ENCODE measurements around the gene LRRC52.
"Not testable (repeated sequence)": the region's sequence is repeated elsewhere in the genome, so short reads cannot be mapped to it uniquely, and the experiment has no call there.

Gene LRRC52

DNA sequence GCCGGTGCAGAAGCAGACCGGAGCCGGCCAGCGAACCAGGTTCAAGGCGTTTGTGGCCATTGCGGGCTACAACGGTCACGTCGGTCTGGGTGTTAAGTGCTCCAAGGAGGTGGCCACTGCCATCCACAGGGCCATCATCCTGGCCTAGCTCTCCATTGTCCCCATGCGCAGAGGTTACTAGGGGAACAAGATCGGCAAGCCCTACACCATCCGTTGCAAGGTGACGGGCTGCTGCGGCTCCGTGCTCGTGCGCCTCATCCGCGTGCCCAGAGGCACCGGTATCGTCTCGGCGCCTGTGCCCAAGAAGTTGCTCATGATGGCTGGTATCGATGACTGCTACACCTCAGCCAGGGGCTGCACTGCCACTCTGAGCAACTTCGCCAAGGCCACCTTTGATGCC is 38.1 kb downstream of the LRRC52 start:
- no peak overlapping the region for H3K4me3 ChIP-seq (ENCODE audit: low read depth, low read length)
- TF ChIP-seq, protein P1, sequence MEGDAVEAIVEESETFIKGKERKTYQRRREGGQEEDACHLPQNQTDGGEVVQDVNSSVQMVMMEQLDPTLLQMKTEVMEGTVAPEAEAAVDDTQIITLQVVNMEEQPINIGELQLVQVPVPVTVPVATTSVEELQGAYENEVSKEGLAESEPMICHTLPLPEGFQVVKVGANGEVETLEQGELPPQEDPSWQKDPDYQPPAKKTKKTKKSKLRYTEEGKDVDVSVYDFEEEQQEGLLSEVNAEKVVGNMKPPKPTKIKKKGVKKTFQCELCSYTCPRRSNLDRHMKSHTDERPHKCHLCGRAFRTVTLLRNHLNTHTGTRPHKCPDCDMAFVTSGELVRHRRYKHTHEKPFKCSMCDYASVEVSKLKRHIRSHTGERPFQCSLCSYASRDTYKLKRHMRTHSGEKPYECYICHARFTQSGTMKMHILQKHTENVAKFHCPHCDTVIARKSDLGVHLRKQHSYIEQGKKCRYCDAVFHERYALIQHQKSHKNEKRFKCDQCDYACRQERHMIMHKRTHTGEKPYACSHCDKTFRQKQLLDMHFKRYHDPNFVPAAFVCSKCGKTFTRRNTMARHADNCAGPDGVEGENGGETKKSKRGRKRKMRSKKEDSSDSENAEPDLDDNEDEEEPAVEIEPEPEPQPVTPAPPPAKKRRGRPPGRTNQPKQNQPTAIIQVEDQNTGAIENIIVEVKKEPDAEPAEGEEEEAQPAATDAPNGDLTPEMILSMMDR (IDR thresholded peaks at IDR 0.05; ENCODE audit: borderline replicate concordance, insufficient read depth, low read depth, low read length): no peak

DNA sequence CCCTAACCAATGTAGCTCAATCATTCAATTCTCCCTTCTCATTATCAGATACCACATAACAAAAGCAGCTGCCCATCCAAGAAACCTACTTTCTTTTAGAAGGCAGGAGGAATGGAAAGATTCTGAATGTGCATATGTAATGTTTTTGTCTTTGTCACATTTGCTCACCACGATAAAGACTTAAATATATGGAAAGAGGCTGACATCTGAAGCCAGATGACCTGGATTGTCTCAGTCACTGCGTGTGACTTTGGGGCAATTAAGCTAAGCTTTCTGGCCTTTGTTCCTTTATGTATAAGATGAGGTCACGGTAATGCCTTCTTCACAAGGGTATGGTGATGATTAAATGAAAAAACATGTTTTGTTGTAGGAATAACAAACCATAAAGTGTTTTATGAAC is 42.6 kb downstream of the LRRC52 start:
- TF ChIP-seq, protein P1 (IDR thresholded peaks at IDR 0.05; ENCODE audit: borderline replicate concordance, insufficient read depth, low read depth, low read length): no peak
- no peak overlapping the region for H3K4me3 ChIP-seq (ENCODE audit: low read depth, low read length)

DNA sequence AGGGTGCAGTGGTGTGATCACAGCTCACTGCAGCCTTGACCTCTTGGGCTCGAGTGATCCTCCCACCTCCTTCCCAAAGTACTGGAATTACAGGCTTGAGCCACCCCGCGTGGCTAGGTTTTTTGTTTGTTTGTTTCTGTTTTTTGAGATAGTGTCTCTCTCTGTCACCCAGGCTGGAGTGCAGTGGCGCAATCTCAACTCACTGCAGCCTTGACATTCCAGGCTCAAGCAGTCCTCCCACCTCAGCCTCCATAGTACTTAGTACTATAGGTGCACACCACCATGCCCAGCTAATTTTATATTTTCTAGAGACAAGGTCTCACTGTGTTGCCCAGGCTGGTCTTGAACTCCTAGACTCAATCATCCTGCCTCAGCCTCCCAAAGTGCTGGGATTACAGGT is 47.6 kb downstream of the LRRC52 start:
- H3K4me3 ChIP-seq (ENCODE audit: low read depth, low read length): not testable (repeated sequence)

DNA sequence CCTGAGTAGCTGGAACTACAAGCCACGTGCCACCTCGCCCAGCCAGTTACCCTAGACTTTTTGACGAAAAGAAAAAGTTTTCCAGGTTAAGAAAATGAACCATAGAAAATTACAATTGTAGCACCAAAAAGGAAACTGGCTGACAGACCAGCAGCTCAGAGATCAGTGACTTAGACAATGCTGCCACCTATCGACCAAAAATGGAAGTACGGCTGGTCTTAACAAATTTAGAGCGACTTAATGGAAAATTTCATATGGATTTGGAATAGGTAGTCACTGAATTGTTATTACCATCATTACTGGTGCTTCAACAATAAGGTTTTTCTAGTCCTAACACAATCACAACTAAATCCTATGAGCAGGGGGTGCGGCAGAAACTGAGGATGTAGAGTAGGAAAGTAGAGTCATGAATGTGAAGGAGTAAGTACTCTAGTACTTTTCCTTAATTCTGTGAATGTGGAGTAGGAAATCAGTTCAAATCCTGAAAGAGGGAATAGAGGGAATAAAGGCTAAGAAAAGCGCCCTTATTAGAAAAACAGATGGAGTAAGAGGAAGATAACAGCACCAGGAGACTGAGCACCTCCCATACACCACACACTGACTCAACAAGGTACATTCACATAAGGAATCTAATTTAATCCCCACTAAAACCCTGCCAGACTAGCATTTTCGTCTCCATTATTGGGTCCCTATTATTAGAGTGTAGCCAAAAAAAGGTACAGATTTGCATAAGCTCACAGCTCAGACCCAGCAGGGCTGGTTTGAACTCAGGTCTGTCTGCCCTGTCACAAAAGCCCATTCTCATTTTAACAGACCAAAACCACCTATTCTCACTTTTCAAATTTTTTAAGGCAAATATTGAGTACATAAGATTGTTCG is 49.4 kb downstream of the LRRC52 start:
- TF ChIP-seq, protein P1 (IDR thresholded peaks at IDR 0.05; ENCODE audit: borderline replicate concordance, insufficient read depth, low read depth, low read length): peak; percentile 60; the same call in 1 of the 2 replicates
- no peak overlapping the region for H3K4me3 ChIP-seq (ENCODE audit: low read depth, low read length)

DNA sequence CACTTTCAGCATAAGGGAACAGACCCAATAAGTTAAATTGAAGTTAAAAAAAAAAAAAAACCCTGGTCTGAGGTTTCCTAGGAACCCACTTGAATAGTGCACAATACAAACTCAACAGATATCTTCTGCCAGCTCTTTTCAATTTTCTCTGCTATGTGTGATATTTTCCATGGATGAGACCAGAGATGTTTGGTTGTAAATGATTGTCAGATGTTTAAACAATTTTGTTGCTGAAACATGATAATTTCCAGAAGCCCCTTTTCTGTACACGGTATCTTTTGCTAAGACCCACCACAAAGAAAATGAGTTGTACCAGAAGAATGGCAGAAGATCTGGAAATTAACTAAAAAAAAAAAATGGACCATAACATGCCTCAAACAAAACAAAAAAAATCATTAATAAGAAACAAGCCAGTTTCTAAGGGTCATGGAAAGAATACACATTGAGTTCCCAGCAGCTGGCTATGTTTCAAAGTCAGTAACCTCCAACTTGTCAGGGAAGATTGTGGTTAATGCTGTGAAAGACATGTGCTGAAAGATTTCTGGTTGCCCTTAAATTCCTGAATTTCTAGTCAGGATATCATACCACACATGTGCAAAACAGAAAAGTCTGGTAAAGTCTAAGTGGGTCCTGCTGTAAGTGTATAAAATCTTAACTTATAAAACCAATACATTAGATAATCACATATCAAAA is 51.6 kb downstream of the LRRC52 start:
- TF ChIP-seq, protein P1 (IDR thresholded peaks at IDR 0.05; ENCODE audit: borderline replicate concordance, insufficient read depth, low read depth, low read length): no peak

DNA sequence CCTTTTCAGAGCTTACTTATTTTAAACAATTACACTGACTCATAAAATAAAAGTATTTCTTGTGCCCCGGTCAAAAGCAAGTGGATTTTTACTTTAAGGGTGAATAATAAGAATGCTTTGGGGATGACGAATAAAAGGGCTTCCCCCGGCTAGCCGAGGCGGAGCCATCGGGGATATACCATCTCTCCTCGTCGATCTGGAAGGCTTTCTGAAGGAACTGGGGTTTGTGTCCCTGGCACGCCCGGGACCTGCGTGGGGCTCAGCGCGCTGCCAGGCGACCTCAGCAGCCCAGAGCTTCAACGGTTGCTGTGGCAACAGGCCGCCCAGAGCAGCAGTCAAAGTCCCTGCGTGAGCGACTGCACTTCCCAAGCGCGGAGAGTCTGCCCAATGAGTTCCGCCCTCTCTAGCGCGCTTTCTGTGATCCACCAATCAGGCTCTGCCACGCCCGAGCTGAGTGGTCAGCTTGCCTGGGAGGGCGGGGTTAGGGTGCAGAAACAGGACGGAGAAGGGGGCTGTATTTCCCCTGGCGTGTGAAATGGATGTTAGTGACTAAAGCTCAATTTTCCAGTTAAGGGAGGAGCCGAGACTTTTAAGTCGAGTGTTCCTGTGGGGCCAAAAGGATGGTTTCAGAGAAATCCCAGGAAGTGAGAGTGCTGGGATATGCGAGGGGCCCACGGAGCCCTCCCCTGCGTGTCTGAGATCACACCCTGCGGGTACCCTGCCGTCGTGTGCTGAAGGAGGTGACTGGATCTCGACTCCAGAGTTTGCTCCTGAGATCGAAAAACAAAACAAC is 54.3 kb downstream of the LRRC52 start:
- TF ChIP-seq, protein P1 (IDR thresholded peaks at IDR 0.05; ENCODE audit: borderline replicate concordance, insufficient read depth, low read depth, low read length): no peak
- H3K4me3 ChIP-seq (ENCODE audit: low read depth, low read length): peak overlapping the region; percentile 78

More for the DNA sequence above, 51.6 kb downstream of the LRRC52 start:
- no peak overlapping the region for H3K4me3 ChIP-seq (ENCODE audit: low read depth, low read length)

DNA sequence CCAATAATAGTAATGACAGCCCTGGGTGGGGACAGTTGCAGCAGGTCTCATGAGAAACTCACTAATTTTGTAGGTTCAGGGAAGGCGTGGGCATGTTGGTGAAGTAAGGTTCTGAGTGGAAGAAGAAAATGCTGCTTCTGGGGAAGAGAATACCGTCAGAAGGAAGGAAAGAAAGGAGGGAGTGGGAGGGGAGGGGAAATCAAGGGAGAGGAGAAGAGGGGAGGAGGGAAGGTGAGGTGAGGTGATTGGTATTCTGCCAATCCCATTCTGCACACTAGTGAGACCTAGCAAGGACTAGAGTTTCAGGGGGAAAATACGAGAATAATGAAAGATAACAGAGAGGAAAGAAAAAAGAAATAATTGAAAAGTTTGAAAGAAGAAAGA is 54.9 kb downstream of the LRRC52 start:
- TF ChIP-seq, protein P1 (IDR thresholded peaks at IDR 0.05; ENCODE audit: borderline replicate concordance, insufficient read depth, low read depth, low read length): no peak
- peak overlapping the region; percentile 78 for H3K4me3 ChIP-seq (ENCODE audit: low read depth, low read length)
